Mucosa of descending colon (tissue), 3 donors: ENCODE measurements around the gene TSPAN2. TPM values are rescaled to one million over a fixed set of nuclear protein-coding genes. Genes with fewer than 3 reads are reported as not detected.

Experiments used
- ATAC-seq: fragments of 200-7000 bp; cut with Tn5 transposase; one replicate; pipeline ENCODE4 v1.9.1; 2020; ENCODE audit warnings: mild to moderate bottlenecking, moderate library complexity
- DNase-seq, 3 donors: peaks; one replicate each; pipeline ENCODE4 v3.0.0-alpha.2; 2020
- H3K36me3 ChIP-seq: fragments of 200-600 bp; one replicate; pipeline ENCODE4 v1.8.0; 2021; ENCODE audit warnings: low read depth, mild to moderate bottlenecking
- H3K4me1 ChIP-seq: fragments of 200-600 bp; one replicate; pipeline ENCODE4 v1.8.0; 2021; ENCODE audit warnings: low read depth, mild to moderate bottlenecking
- H3K4me3 ChIP-seq: fragments of 200-600 bp; one replicate; pipeline ENCODE4 v1.8.0; 2021; ENCODE audit warnings: mild to moderate bottlenecking
- H3K9me3 ChIP-seq: fragments of 200-600 bp; one replicate; pipeline ENCODE4 v1.8.0; 2021; ENCODE audit warnings: mild to moderate bottlenecking
- CTCF ChIP-seq: fragments of 200-600 bp; IDR thresholded peaks from one replicate; pipeline ENCODE4 v1.8.0; 2022; ENCODE audit warnings: antibody characterized with exemption, mild to moderate bottlenecking
- intact Hi-C, 2 donors: fragments of 100-400 bp; cut with DNase I in 1 of 2; cut with micrococcal nuclease in 1 of 2; formaldehyde crosslinking; loops; one replicate each; pipeline versions ENCODE4 v1.11.0 to v1.11.1; 2022; cut with DNase I, micrococcal nuclease
- long read RNA-seq, 2 donors: library from polyadenylated mRNA; unstranded; transcript quantifications; one replicate each; pipeline ENCODE4 v2.0.0, GENCODE V29; 2019 to 2021
- total RNA-seq, 3 donors: library from RNA; stranded (reverse); fragmentation: NEBNext Ultra II Directional in 2 of 3; extraction: Animal tissue kit (Norgen Biotek cat#: 25700) in 2 of 3; gene quantifications; one replicate each; pipeline versions ENCODE4 v1.2.1 to v1.2.4, GENCODE V29; 2021 to 2023
- donor health status: DM: no; HTN: no; CAD: no; lungs with moderate emphysema.
- donor health status: DM: no; HTN: no; CAD: no.
- donor health status: DM: no; HTN: yes; CAD: no.

Gene TSPAN2
- 10 to 100 TPM in 1 of 3 donors, 1 to 10 TPM in 2; 4.3 to 84.2 (median 6.3) TPM for total RNA-seq
- long read RNA-seq, donor 1, transcript TSPAN2-203 (7 exons, 671 nt) = minor isoform, 9 of 125 reads
- long read RNA-seq, donor 1, transcript TSPAN2-202 (8 exons, 3,177 nt) = major isoform, 96 of 125 reads
- long read RNA-seq, donor 1, partial matches to known transcripts = 6 of 125 reads
- long read RNA-seq, donor 1, other reads (novel, unspliced or antisense) = 13 of 125 reads
- long read RNA-seq, donor 2, partial matches to known transcripts = 0 of 4 reads
- long read RNA-seq, donor 2, other reads (novel, unspliced or antisense) = 2 of 4 reads

GRCh38 chr1:115089420-115090185 is at the start of gene TSPAN2:
Gene TSPAN2 (minus strand): TSS chr1:115089503. CDS start chr1:115089432, 71 bp downstream.
- H3K9me3 ChIP-seq = no peaks in the 10 kb centered on the region
- peak within 1 kb of the TSS; percentile 27 for H3K4me3 ChIP-seq
- no peaks in the 10 kb centered on the region for H3K4me1 ChIP-seq
- DNase-seq (peak; percentile 70 to 81 (median 79)), ATAC-seq (peak; percentile 86)
- intact Hi-C loops = no loop called here
- TF ChIP-seq CTCF = no peak
- no peaks in the 10 kb centered on the region for H3K36me3 ChIP-seq

GRCh38 chr1:115138973-115139372 is 49.7 kb upstream of the TSPAN2 start:
- no peak overlapping the region for H3K4me3 ChIP-seq
- no peaks in the 10 kb centered on the region for H3K4me1 ChIP-seq
- no peaks in the 10 kb centered on the region for H3K9me3 ChIP-seq
- DNase-seq (peak; percentile 81 to 89 (median 84)), ATAC-seq (peak; percentile 98)
- TF ChIP-seq CTCF = peak; percentile 85
- no peaks in the 10 kb centered on the region for H3K36me3 ChIP-seq
- intact Hi-C loops = loop anchor here (5.0 kb wide), 2 partner anchors 328 to 458 kb away; no protein-coding TSS in a partner anchor

GRCh38 chr1:115138271-115138670 is 49.0 kb upstream of the TSPAN2 start:
- TF ChIP-seq CTCF = no peak
- intact Hi-C loops = loop anchor here (5.0 kb wide), 2 partner anchors 329 to 459 kb away; no protein-coding TSS in a partner anchor
- ATAC-seq (no peak), DNase-seq (no peak)
- no peaks in the 10 kb centered on the region for H3K9me3 ChIP-seq
- H3K4me1 ChIP-seq = no peaks in the 10 kb centered on the region
- no peaks in the 10 kb centered on the region for H3K36me3 ChIP-seq
- H3K4me3 ChIP-seq = no peak overlapping the region

GRCh38 chr1:115137191-115137590 is 47.9 kb upstream of the TSPAN2 start:
- H3K9me3 ChIP-seq = no peaks in the 10 kb centered on the region
- intact Hi-C loops = loop anchor here (5.0 kb wide), 2 partner anchors 330 to 460 kb away; no protein-coding TSS in a partner anchor
- no peak for ATAC-seq
- no peak for TF ChIP-seq CTCF
- DNase-seq = no peak
- H3K36me3 ChIP-seq = no peaks in the 10 kb centered on the region
- H3K4me1 ChIP-seq = no peaks in the 10 kb centered on the region
- H3K4me3 ChIP-seq = no peak overlapping the region

- no peaks in the 10 kb centered on the region for H3K36me3 ChIP-seq
- no peak overlapping the region for H3K4me3 ChIP-seq
- DNase-seq (no peak), ATAC-seq (no peak)
- H3K9me3 ChIP-seq = no peaks in the 10 kb centered on the region
- no peaks in the 10 kb centered on the region for H3K4me1 ChIP-seq
- intact Hi-C loops = loop anchor here (5.0 kb wide), 2 partner anchors 331 to 461 kb away; no protein-coding TSS in a partner anchor
- TF ChIP-seq CTCF = no peak
Observed at GRCh38 chr1:115136706-115137105, 47.4 kb upstream of the TSPAN2 start.
